Transverse colon (tissue), 4 donors: Measurements from ENCODE around the gene APOL1. TPM values are rescaled to one million over a fixed set of nuclear protein-coding genes. Genes with fewer than 3 reads are reported as not detected.
"Not testable (repeated sequence)": the region's sequence is repeated elsewhere in the genome, so short reads cannot be mapped to it uniquely, and the experiment has no call there.

Experiments used
- DNase-seq: peaks from one replicate; pipeline ENCODE4 v3.0.0-alpha.2; 2019
- H3K27ac ChIP-seq, 4 donors: fragments of 200-600 bp; sonication (generic); 2 replicates each; pipeline ENCODE4 v1.5.1; 2016 to 2018; ENCODE audit warnings: inconsistent platforms in 4 of 4
- H3K27me3 ChIP-seq: fragments of 200-600 bp; sonication (generic); 2 replicates; pipeline ENCODE4 v1.5.1; 2017; ENCODE audit warnings: inconsistent platforms
- H3K36me3 ChIP-seq, 4 donors: fragments of 200-600 bp; sonication (generic); 2 replicates each; pipeline ENCODE4 v1.5.1; 2017 to 2019; ENCODE audit warnings: inconsistent platforms in 4 of 4
- H3K4me1 ChIP-seq, 4 donors: fragments of 200-600 bp; sonication (generic); 2 replicates each; pipeline ENCODE4 v1.5.1; 2017 to 2020; ENCODE audit warnings: inconsistent platforms in 4 of 4
- H3K4me3 ChIP-seq, 4 donors: fragments of 200-600 bp; sonication (generic); 1 replicate in 1 of 4; 2 replicates in 3 of 4; pipeline versions ENCODE4 v1.5.1 to v1.6.1; 2017 to 2019; ENCODE audit warnings: inconsistent platforms in 4 of 4
- H3K9me3 ChIP-seq, 2 donors: fragments of 200-600 bp; sonication (generic); 2 replicates each; pipeline ENCODE4 v1.5.1; 2017 to 2019; ENCODE audit warnings: inconsistent platforms in 2 of 2
- EP300 ChIP-seq: sonication (generic); formaldehyde crosslinking; IDR thresholded peaks from one replicate; pipeline ENCODE4 v1.6.1; 2017; ENCODE audit warnings: antibody characterized with exemption, low read depth
- POLR2A ChIP-seq: fragments of 450-650 bp; IDR thresholded peaks from one replicate; pipeline ENCODE4 v1.6.1; 2016; ENCODE audit warnings: antibody characterized with exemption, mild to moderate bottlenecking, moderate library complexity
- POLR2AphosphoS5 ChIP-seq, 3 donors: sonication (generic); formaldehyde crosslinking; IDR thresholded peaks; one replicate each; pipeline ENCODE4 v1.6.1; 2016; ENCODE audit warnings: antibody characterized with exemption in 3 of 3
- WGBS, 2 donors: methylation state at CpG; one replicate each; pipeline ENCODE4 v1.1.5; 2018; ENCODE audit warnings: low coverage in 1 of 2; 5-methylcytosine and 5-hydroxymethylcytosine counted together
- in situ Hi-C, 4 donors: fragments of 200-750 bp; cut with MboI; loops; one replicate each; pipeline versions ENCODE4 v1.15.0 to v1.15.1; 2017; ENCODE audit warnings: low sequenced_read_pairs in 3 of 4, low pct_ligation_motif_present in 1 of 4, low pct_unique_long_range_greater_than_20kb in 1 of 4
- intact Hi-C: fragments of 100-400 bp; cut with DNase I; formaldehyde crosslinking; loops from one replicate; pipeline ENCODE4 v1.15.1; 2023; ENCODE audit warnings: low total_unique reads
- total RNA-seq, 4 donors: library from RNA; depleted of rRNA; stranded (reverse); fragments of >200 nt; gene quantifications; one replicate each; pipeline ENCODE4 v1.1.0, GENCODE V29; 2016
- TF ChIP-seq, protein P1 (sequence below), 5 experiments: fragments of 200-600 bp in 3 of 5; fragments of 450-650 bp in 2 of 5; sonication (generic) in 3 of 5; IDR thresholded peaks; 1 replicate in 2 of 5; 2 replicates in 3 of 5; pipeline ENCODE4 v1.5.1; 2016 to 2017; ENCODE audit warnings: antibody characterized with exemption in 5 of 5, inconsistent platforms in 3 of 5, mild to moderate bottlenecking in 2 of 5, moderate library complexity in 1 of 5

APOL1 gene
- total RNA-seq, 4 donors from 2014 or later, result 2.2 to 19.5 (median 14.7) TPM

GRCh38 chr22:36249160-36249559 is 3.8 kb upstream of the APOL1 start:
- TF ChIP-seq EP300 (no peak), POLR2A (no peak), POLR2AphosphoS5 (IDR thresholded peaks at IDR 0.05) (no peak)
- TF ChIP-seq, protein P1, sequence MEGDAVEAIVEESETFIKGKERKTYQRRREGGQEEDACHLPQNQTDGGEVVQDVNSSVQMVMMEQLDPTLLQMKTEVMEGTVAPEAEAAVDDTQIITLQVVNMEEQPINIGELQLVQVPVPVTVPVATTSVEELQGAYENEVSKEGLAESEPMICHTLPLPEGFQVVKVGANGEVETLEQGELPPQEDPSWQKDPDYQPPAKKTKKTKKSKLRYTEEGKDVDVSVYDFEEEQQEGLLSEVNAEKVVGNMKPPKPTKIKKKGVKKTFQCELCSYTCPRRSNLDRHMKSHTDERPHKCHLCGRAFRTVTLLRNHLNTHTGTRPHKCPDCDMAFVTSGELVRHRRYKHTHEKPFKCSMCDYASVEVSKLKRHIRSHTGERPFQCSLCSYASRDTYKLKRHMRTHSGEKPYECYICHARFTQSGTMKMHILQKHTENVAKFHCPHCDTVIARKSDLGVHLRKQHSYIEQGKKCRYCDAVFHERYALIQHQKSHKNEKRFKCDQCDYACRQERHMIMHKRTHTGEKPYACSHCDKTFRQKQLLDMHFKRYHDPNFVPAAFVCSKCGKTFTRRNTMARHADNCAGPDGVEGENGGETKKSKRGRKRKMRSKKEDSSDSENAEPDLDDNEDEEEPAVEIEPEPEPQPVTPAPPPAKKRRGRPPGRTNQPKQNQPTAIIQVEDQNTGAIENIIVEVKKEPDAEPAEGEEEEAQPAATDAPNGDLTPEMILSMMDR (IDR thresholded peaks at IDR 0.05), result no peak
- DNase-seq, result no peak
- in situ Hi-C loops (no loop called here), intact Hi-C loops (no loop called here)
- WGBS, 2 donors, result 89 to 99% methylated on average over 2 of the region's 2 CpGs
- no peaks in the 10 kb centered on the region for H3K36me3 ChIP-seq
- peaks cover 8 to 21% (median 14%) of the 10 kb centered on the region in 4 donors for H3K4me1 ChIP-seq
- no peak overlapping the region for H3K27ac ChIP-seq
- H3K9me3 ChIP-seq, result no peaks in the 10 kb centered on the region
- no peaks in the 10 kb centered on the region for H3K27me3 ChIP-seq
- no peak overlapping the region for H3K4me3 ChIP-seq

- H3K9me3 ChIP-seq, H3K27ac ChIP-seq, intact Hi-C loops, H3K4me3 ChIP-seq, in situ Hi-C loops, H3K36me3 ChIP-seq, H3K27me3 ChIP-seq, DNase-seq: not testable (repeated sequence)
- peaks cover 11 to 28% (median 22%) of the 10 kb centered on the region in 4 donors for H3K4me1 ChIP-seq
- 79 to 88% methylated on average over 10 to 24 of the region's 24 CpGs for WGBS, 2 donors
Measured at GRCh38 chr22:36250292-36250960, 2.5 kb upstream of the APOL1 start.

- 87% methylated on average over 7 of the region's 7 CpGs; no CpG with 5 or more reads in 1 of the 2 donors for WGBS, 2 donors
- peak overlapping the region; percentile 78 to 84 (median 80) for H3K27ac ChIP-seq
- in situ Hi-C loops, result not testable (repeated sequence)
Measured at GRCh38 chr22:36251979-36252608, 839 bp upstream of the APOL1 start.

GRCh38 chr22:36253523-36254490 is 874 bp downstream of the APOL1 start:
- H3K27ac ChIP-seq, result peak overlapping the region; percentile 78 to 84 (median 80)
- H3K4me3 ChIP-seq, result peak overlapping the region; percentile 26 to 50 (median 36)
- TF ChIP-seq POLR2A, result no peak
- no peak for TF ChIP-seq POLR2AphosphoS5 (IDR thresholded peaks at IDR 0.05)
- TF ChIP-seq, protein P1 (IDR thresholded peaks at IDR 0.05), result no peak
- TF ChIP-seq EP300, result no peak
- in situ Hi-C loops (no loop called here), intact Hi-C loops (no loop called here)
- H3K36me3 ChIP-seq, result no peaks in the 10 kb centered on the region
- 45 to 66% methylated on average over 4 to 7 of the region's 7 CpGs for WGBS, 2 donors
- no peaks in the 10 kb centered on the region for H3K27me3 ChIP-seq
- peak; percentile 58 for DNase-seq
- H3K9me3 ChIP-seq, result no peaks in the 10 kb centered on the region
- H3K4me1 ChIP-seq, result peaks cover 11 to 44% (median 37%) of the 10 kb centered on the region in 4 donors

More at GRCh38 chr22:36251979-36252608, 839 bp upstream of the APOL1 start:
- H3K36me3 ChIP-seq, H3K9me3 ChIP-seq, DNase-seq, H3K4me3 ChIP-seq, intact Hi-C loops, H3K27me3 ChIP-seq: not testable (repeated sequence)
- H3K4me1 ChIP-seq, result peaks cover 11 to 31% (median 26%) of the 10 kb centered on the region in 4 donors

DNA sequence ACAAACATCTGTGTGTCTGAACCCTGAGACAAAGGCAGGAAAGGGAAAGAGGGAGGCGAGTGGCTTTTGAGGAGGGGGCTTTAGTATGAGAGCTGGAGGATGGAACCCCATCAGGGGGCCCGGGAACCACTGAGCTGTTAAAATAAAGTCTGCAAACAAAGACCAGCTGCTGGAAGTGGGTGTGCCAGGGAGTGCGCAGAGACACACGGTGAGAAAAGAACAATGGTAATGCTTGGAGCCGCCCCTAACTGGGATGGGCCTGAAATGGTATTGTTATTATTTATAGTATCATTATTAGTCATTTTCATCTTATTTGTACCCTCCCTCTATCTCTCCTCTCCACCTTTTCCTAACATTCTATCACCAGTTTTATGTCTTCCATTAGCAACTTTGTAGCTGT is 2.6 kb downstream of the APOL1 start:
- in situ Hi-C loops, H3K36me3 ChIP-seq, intact Hi-C loops, H3K27me3 ChIP-seq, DNase-seq, H3K9me3 ChIP-seq: not testable (repeated sequence)
- peak overlapping the region in 3 of 4 donors; percentile 78 to 84 (median 81) for H3K27ac ChIP-seq
- peaks cover 11 to 51% (median 43%) of the 10 kb centered on the region in 4 donors for H3K4me1 ChIP-seq
- peak overlapping the region in 1 of 4 donors; percentile 50 for H3K4me3 ChIP-seq
- no CpG with 5 or more reads among the region's 5 CpGs for WGBS, 2 donors
